Inflammatory macrophage (primary cell): Measurements from ENCODE around the gene TLE6.
A peak's percentile ranks its signal among the peaks of the same experiment; 100 is the strongest.
"Not testable (repeated sequence)": the region's sequence is repeated elsewhere in the genome, so short reads cannot be mapped to it uniquely, and the experiment has no call there.

Experiments
- DNase-seq, 2 donors: peaks; one replicate each; pipeline ENCODE4 v3.0.0-alpha.2; 2020 to 2022
- total RNA-seq, 18 experiments: gene quantifications; one replicate each; lab custom pipeline; 2026; ENCODE audit warnings: mixed read lengths in 6 of 18, inconsistent platforms in 2 of 18; lab: John Stamatoyannopoulos, UW

The TLE6 gene
- 0.12 to 0.78 (median 0.31) reads per million in 18 experiments for total RNA-seq

DNA sequence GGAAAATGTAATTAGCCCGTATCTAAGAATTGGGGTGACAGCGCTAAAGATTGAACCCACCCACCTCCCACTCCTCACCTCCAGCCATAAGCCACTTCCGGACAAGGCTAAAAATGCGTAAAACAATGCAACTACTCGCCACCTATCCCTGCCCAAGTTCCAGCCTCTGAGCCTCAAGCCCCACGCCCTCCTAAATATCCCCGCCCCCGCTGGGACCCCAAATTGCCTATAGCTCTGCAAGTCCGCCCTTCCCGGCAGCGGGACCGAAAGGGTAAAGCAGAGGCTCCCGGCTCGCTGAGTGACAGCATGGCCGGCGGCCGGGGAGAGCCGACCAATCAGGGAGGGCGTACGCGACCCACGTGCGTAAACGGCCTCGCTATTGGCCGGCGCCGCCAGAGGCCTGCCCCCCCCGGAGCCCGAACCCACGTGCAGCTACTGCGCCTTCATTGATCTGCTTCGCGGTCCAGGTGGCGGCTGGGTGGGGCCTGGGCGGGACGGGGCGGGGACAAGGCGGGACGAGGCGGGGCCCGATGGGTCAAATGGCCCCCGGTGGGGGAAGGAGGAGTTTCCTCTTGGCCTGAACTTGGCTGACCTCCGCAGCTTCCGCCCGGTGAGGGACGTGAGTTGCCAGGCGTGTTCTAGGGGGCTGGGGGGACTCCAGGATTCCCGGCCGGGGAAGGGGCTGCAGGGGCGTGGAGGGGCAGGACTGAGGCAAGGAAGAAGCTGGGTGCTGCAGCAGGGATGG lies at the start of gene TLE6:
Gene TLE6, plus strand, starts transcription at position 564 of the 745 bp plus-strand sequence. CDS start 670 bp downstream, outside the sequence.
- peak; percentile 96 to 97 for DNase-seq

- no peak for DNase-seq
Measured at GRCh38 chr19:2933490-2933910, 43.9 kb upstream of the TLE6 start.

DNA sequence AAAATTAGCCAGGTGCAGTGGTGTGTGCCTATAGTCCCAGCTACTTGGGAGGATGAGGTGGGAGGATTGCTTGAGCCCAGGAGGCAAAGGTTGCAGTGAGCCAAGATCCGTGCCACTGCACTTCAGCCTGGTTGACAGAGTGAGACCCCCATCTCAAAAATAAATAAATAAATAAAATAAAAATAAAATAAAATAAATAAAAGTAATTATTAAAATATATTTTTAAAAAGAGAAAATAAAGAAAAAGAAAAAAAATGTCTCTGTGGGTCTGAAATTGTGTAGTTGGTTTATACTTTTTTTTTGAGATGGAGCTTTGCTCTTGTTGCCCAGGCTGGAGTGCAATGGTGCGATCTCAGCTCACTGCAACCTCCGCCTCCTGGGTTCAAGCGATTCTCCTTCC lies 41.5 kb upstream of the TLE6 start:
- DNase-seq = not testable (repeated sequence)

DNA sequence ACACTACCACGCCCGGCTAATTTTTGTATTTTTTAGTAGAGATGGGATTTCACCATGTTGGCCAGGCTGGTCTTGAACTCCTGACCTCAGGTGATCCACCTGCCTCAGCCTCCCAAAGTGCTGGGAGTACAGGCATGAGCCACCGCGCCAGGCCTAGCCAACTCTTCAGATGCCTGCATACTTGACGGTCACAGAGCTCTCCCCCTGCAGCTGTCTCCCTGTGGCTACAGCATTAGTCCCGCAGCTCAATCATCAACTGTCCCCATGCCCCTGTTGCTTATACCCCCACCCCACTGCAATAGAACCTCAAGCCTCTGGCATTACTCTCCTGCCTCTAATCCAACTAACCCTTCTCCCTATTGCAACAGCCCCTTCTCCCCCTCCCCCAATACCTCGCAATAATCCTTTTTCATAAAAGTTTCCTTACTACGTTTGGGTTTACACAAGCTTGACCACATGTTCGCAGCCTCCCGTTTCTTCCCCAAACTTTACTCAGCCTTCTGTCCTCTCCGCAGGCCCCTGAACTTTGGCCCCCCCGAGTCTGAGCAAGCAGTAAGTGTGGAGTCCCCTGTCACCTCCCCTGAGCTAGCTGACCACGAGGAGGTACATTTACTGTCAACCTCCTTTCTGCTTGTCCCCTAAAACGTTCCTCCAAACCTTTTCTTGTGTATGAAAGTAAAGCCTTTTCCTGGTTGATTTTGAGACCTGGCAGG lies 34.3 kb upstream of the TLE6 start:
- no peak for DNase-seq

- no peak for DNase-seq
Measured at GRCh38 chr19:2944403-2944774, 33.0 kb upstream of the TLE6 start.

DNA sequence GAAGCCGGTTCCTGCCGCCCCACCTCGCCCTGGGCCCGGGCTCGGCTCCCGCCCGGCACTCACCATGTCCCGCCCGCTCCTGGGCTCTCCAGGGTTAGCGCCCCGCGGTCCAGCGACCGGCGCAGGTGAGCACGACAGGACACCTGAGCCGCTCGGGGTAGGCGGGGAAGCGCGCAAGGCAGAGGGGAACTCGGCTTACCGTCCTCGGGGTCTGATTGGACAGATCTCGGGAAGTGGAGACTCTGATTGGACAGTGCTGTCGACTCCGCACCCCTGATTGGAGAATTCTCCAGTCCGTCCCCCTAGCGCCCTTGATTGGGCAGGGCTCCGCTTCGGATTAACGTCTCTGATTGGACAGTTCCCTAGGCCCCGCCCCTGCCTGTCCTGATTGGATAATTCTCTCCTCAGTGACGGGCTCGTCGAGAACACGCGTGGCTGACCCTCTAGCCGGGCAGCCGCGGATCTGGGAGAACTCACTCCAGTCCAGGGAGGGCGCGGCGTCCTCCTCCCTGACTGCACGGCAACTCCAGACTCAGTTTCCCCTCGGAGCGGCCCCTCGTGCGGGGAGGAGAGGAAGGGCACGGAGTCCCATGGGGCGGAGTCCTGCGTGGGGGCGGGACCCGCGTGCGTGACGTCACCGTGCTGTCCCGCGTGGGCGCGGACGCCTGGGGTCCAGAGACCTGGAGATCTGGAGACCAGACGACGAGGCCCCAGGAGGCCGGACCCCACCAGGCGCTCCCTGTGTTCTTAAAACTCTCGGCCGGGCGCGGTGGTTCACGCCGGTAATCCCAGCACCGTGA lies 32.4 kb upstream of the TLE6 start, which contains the start of gene ZNF77:
Gene ZNF77, minus strand, starts transcription at position 197 of the 800 bp plus-strand sequence. Its CDS starts 131 bp downstream, at position 66.
- peak; percentile 100 for DNase-seq

DNA sequence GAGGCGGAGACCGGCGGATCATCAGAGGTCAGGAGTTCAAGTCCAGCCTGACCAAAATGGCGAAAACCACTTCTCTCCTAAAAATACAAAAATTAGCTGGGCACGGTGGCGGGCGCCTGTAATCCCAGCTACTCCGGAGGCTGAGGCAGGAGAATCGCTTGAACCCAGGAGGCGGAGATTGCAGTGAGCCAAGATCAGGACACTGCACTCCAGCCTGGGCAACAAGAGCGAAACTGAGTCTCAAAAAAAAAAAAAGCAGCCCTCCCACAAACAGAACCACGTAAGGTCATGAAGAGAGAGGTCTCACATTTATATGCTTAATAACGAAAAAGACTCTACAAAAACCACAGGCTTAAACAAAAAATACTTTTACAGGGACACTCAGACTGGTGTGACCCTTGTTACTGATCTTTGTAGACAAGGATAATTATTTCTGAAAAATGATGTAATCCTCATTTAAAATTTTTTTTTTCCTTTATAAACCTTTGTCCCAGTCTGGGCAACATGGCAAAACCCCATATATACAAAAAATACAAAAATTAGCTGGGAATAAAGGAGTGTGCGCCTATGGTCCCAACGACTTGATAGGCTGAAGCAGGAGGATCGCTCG lies 31.7 kb upstream of the TLE6 start:
- no peak for DNase-seq

DNA sequence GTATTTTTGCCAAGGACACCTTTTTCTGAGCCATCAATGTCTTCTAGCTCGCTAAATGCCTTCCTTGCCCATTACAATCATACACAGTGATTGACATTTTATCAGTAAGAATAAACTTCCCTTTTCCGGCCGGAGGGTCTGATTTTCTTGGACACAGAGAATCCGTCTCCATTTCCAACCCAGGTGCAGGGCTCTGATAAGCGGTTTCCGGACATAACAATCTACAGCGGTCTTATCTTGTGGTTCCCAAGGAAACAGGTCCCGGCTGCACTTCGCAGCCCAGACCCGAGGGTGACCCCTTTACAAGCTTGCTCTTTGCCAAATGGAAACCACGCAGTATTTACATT lies 27.5 kb upstream of the TLE6 start:
- peak; percentile 8 to 39 for DNase-seq

GRCh38 chr19:2950286-2951124 lies 26.9 kb upstream of the TLE6 start:
- peak; percentile 100 for DNase-seq

- no peak for DNase-seq
Measured at GRCh38 chr19:2952953-2953481, 24.3 kb upstream of the TLE6 start.

GRCh38 chr19:2957160-2957559 lies 20.2 kb upstream of the TLE6 start:
- no peak for DNase-seq

- no peak for DNase-seq
Measured at GRCh38 chr19:2960120-2960519, 17.2 kb upstream of the TLE6 start.

DNA sequence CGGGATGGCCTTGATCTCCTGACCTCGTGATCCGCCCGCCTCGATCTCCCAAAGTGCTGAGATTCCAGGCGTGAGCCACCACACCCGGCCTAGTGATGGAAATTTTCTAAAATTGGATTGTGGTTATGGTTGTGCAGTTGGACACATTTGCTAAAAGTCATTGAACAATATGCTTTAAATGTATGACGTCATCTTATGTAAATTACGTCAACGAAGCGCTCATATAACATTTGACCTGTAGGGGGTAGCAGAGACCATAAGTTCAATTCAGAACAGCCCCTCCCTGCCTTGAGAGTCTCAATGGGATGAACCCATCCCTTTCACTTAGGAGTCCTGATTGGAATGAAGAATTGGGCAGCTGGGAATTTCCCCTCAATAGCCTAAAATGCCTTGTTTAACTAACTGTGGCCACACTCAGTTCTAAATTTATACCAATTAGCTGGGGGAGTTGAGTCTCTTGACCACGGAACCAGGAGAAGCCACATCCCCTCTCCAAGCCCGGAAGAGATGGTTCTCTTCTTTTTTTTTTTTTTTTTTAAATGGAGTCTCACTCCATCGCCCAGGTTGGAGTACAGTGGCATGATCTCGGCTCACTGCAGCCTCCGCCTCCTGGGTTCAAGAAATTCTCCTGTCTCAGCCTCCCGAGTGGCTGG lies 15.2 kb upstream of the TLE6 start:
- peak; percentile 61 to 91 for DNase-seq

DNA sequence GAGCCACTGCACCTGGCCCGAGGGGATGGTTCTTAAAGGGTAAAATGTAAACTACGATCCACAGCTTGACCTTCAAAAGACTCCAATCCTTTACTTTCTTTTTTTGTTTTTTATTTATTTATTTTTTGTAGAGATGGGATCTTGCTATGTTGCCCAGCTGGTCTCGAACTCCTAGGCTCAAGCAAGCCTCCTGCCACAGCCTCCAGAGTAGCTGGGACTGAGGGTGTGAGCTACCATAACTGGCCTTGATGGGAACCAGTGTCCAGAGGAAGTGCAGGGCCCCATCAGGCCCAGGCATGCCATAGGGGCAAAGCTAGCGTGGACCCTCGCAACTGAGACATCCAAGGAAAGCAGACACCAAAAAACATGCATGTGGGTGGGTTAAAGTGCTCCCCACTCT lies 14.2 kb upstream of the TLE6 start:
- DNase-seq = no peak

DNA sequence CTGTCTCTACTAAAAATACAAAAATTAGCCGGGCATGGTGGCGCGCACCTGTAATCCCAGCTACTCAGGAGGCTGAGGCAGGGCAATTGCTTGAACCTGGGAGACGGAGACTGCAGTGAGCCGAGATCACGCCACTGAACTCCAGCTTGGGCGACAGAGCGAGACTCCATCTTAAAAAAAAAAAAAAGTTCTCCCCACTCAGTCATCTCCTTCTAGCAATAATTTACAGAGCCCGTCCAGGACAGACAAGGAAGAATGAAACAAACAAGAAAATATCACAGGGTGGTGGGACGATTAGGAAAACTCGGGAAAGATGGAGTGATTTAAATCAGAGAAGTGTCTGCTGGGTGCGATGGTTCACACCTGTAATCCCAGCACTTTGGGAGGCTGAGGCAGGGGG lies 13.7 kb upstream of the TLE6 start:
- DNase-seq = not testable (repeated sequence)

GRCh38 chr19:2964874-2965273 lies 12.5 kb upstream of the TLE6 start:
- DNase-seq = no peak

GRCh38 chr19:2967972-2968371 lies 9.4 kb upstream of the TLE6 start:
- no peak for DNase-seq

GRCh38 chr19:2969104-2969504 lies 8.3 kb upstream of the TLE6 start:
- DNase-seq = peak in 1 of 2 donors; percentile 27

DNA sequence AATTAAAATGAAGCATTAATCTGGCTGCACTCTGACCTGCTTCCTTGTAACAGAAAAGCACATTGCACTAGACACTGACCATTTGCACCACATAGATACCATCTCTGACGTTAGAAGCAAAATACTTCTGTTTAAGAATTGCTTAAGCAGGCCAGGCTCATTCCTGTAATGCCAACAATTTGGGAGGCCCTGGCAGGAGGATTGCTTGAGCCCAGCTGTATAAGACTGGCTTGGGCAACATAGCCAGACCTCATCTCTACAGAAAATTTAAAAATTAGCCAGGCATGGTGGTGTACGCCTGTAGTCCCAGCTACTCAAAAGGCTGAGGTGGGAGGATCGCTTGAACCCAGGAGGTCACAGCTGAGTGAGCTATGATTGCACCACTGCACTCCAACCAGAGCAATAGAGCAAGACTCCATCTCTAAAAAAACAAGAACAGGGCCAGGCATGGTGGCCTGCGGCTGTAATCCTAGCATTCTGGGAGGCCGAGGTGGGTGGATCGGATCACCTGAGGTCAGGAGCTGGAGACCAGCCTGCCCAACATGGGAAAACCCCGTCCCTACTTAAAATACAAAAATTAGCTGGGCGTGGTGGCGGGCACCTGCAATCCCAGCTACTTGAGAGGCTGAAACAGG lies 7.0 kb upstream of the TLE6 start:
- peak; percentile 43 to 57 for DNase-seq

DNA sequence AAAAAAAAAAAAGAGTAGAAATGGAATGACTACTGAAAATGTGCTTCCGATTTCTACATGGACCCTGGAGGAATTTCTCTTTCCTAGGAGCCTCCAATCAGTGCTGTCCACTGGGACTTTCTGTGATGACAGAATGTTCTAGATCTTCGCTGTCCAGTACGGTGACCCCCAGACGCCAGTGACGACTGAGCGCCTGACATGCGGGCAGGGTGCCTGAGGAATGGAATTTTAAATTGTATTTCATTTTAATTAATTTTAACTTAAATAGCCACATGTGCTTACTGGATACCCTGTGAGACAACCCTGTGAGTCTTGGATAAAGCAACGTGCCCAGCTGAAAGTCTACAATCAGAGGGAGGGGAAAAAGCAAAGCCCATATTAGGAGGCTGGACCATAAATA lies 4.1 kb upstream of the TLE6 start:
- DNase-seq = no peak
